Chondrocyte (in vitro differentiated cells): ENCODE data around the gene IL21R. TPM values are rescaled to one million over a fixed set of nuclear protein-coding genes. Genes with fewer than 3 reads are reported as not detected.

Source experiments
- DNase-seq: peaks from one replicate; pipeline ENCODE4 v3.0.0; 2021; ENCODE audit warnings: mixed read lengths, low spot score
- H3K27ac Mint-ChIP-seq: one replicate; pipeline ENCODE4 v1.8.0; 2021; ENCODE audit warnings: mild to moderate bottlenecking, moderate library complexity, mixed read lengths; ENCODE audit not compliant: unreplicated experiment
- H3K27me3 Mint-ChIP-seq: 2 replicates; pipeline ENCODE4 v1.8.0; 2021; ENCODE audit warnings: low read depth, mixed read lengths
- H3K36me3 Mint-ChIP-seq: 2 replicates; pipeline ENCODE4 v1.8.0; 2021; ENCODE audit warnings: low read depth, mixed read lengths
- H3K4me1 Mint-ChIP-seq: 2 replicates; pipeline ENCODE4 v1.8.0; 2021; ENCODE audit warnings: low read depth, mild to moderate bottlenecking, mixed read lengths
- H3K4me3 Mint-ChIP-seq: one replicate; pipeline ENCODE4 v1.8.0; 2021; ENCODE audit warnings: mild to moderate bottlenecking, moderate library complexity, mixed read lengths; ENCODE audit not compliant: unreplicated experiment
- H3K9me3 Mint-ChIP-seq: 2 replicates; pipeline ENCODE4 v1.8.0; 2021; ENCODE audit warnings: low read depth, mixed read lengths
- CTCF ChIP-seq: fragments of 200-600 bp; sonication (generic); IDR thresholded peaks from 2 replicates; pipeline ENCODE4 v1.5.0; 2021; ENCODE audit warnings: antibody characterized with exemption, mild to moderate bottlenecking, moderate library complexity
- total RNA-seq: library from RNA; stranded (reverse); gene quantifications from 3 replicates; pipeline ENCODE4 v1.2.1, GENCODE V29; 2021

Gene IL21R
- total RNA-seq, 1 donor from 2014 or later: 2.2 TPM

- no peaks in the 10 kb centered on the region for H3K4me1 Mint-ChIP-seq
- no peak for DNase-seq
- no peak overlapping the region for H3K27ac Mint-ChIP-seq
- TF ChIP-seq CTCF: no peak
- H3K4me3 Mint-ChIP-seq: no peak overlapping the region
- peaks cover 16% of the 10 kb centered on the region for H3K36me3 Mint-ChIP-seq
- peaks cover 26% of the 10 kb centered on the region for H3K9me3 Mint-ChIP-seq
- H3K27me3 Mint-ChIP-seq: no peaks in the 10 kb centered on the region
These were observed 15.2 kb downstream of the IL21R start for GRCh38 chr16:27417047-27417671.

GRCh38 chr16:27421961-27422740 is 20.2 kb downstream of the IL21R start:
- Mint-ChIP-seq H3K9me3 (peaks cover 22% of the 10 kb centered on the region), H3K4me1 (peaks cover 8% of the 10 kb centered on the region), H3K27ac (no peak overlapping the region), H3K4me3 (no peak overlapping the region), H3K27me3 (no peaks in the 10 kb centered on the region), H3K36me3 (peaks cover 11% of the 10 kb centered on the region)
- no peak for DNase-seq
- no peak for TF ChIP-seq CTCF

GRCh38 chr16:27424772-27425498 is 23.0 kb downstream of the IL21R start:
- H3K9me3 Mint-ChIP-seq: peaks cover 22% of the 10 kb centered on the region
- DNase-seq: no peak

GRCh38 chr16:27425961-27426360 is 24.0 kb downstream of the IL21R start:
- H3K4me3 Mint-ChIP-seq: no peak overlapping the region
- peak; percentile 21 for DNase-seq
- TF ChIP-seq CTCF: no peak
- no peak overlapping the region for H3K27ac Mint-ChIP-seq
- H3K36me3 Mint-ChIP-seq: peaks cover 10% of the 10 kb centered on the region
- no peaks in the 10 kb centered on the region for H3K27me3 Mint-ChIP-seq
- H3K4me1 Mint-ChIP-seq: peaks cover 8% of the 10 kb centered on the region
- H3K9me3 Mint-ChIP-seq: peaks cover 15% of the 10 kb centered on the region

More at GRCh38 chr16:27424772-27425498, 23.0 kb downstream of the IL21R start:
- Mint-ChIP-seq H3K27me3 (no peaks in the 10 kb centered on the region), H3K36me3 (peaks cover 11% of the 10 kb centered on the region), H3K4me1 (peaks cover 8% of the 10 kb centered on the region), H3K27ac (no peak overlapping the region), H3K4me3 (no peak overlapping the region)
- TF ChIP-seq CTCF: no peak
